Gastrocnemius medialis (tissue), 4 donors: ENCODE results near the gene MED9. TPM values are rescaled to one million over a fixed set of nuclear protein-coding genes. Genes with fewer than 3 reads are reported as not detected.

Source experiments
- ATAC-seq, 2 donors: fragments of 150-250 bp; one replicate each; pipeline ENCODE4 v1.9.1; 2016
- DNase-seq, 2 donors: peaks; one replicate each; pipeline ENCODE4 v3.0.0-alpha.2; 2019
- H3K27ac ChIP-seq, 4 donors: fragments of 200-600 bp; sonication (generic); 1 replicate in 1 of 4; 2 replicates in 3 of 4; pipeline ENCODE4 v1.5.1; 2016 to 2018; ENCODE audit warnings: mild to moderate bottlenecking in 2 of 4, moderate library complexity in 1 of 4
- H3K27me3 ChIP-seq, 3 donors: fragments of 200-600 bp; sonication (generic) in 2 of 3; 1 replicate in 1 of 3; 2 replicates in 2 of 3; pipeline versions ENCODE4 v1.5.1 to v1.6.0; 2016 to 2019; ENCODE audit warnings: mild to moderate bottlenecking in 1 of 3, moderate library complexity in 1 of 3
- H3K36me3 ChIP-seq, 2 donors: fragments of 200-600 bp; sonication (generic) in 1 of 2; one replicate each; pipeline ENCODE4 v1.5.1; 2017 to 2018
- H3K4me1 ChIP-seq, 2 donors: fragments of 200-600 bp; sonication (generic) in 1 of 2; one replicate each; pipeline ENCODE4 v1.5.1; 2016 to 2017; ENCODE audit warnings: mild to moderate bottlenecking in 2 of 2
- H3K4me3 ChIP-seq, 4 donors: fragments of 200-600 bp; sonication (generic) in 3 of 4; 1 replicate in 1 of 4; 2 replicates in 3 of 4; pipeline ENCODE4 v1.5.1; 2016 to 2019; ENCODE audit warnings: mild to moderate bottlenecking in 2 of 4
- H3K9me3 ChIP-seq, 3 donors: fragments of 200-600 bp; sonication (generic) in 2 of 3; 1 replicate in 1 of 3; 2 replicates in 2 of 3; pipeline ENCODE4 v1.5.1; 2016 to 2019
- CTCF ChIP-seq, 5 experiments: fragments of 450-650 bp in 3 of 5; fragments of 200-600 bp in 2 of 5; sonication (generic) in 2 of 5; IDR thresholded peaks in 4 of 5; conservative IDR thresholded peaks in 1 of 5; 1 replicate in 4 of 5; 2 replicates in 1 of 5; pipeline ENCODE4 v1.5.1; 2016 to 2019; ENCODE audit warnings: antibody characterized with exemption in 5 of 5, mild to moderate bottlenecking in 3 of 5, moderate library complexity in 3 of 5
- POLR2A ChIP-seq, 2 donors: fragments of 450-650 bp; IDR thresholded peaks; one replicate each; pipeline ENCODE4 v1.6.1; 2017; ENCODE audit warnings: antibody characterized with exemption in 2 of 2, mild to moderate bottlenecking in 2 of 2, moderate library complexity in 2 of 2
- in situ Hi-C, 4 donors: fragments of 200-750 bp; cut with MboI; loops; one replicate each; pipeline versions ENCODE4 v1.15.0 to v1.8.0; 2017; ENCODE audit warnings: low sequenced_read_pairs in 4 of 4
- intact Hi-C: fragments of 100-400 bp; cut with DNase I; formaldehyde crosslinking; loops from one replicate; pipeline ENCODE4 v1.15.1; 2023; ENCODE audit warnings: low total_unique reads
- total RNA-seq, 4 donors: library from RNA; depleted of rRNA; stranded (reverse); fragments of >200 nt; gene quantifications; one replicate each; pipeline versions ENCODE4 v1.1.0 to v1.2.3, GENCODE V29; 2016

Gene MED9
- total RNA-seq, 4 donors from 2014 or later = 20.4 to 33.7 (median 27.7) TPM

GRCh38 chr17:17525956-17526355 is 49.2 kb downstream of the MED9 start:
- Histone ChIP-seq H3K36me3 (no peaks in the 10 kb centered on the region), H3K9me3 (no peaks in the 10 kb centered on the region), H3K4me1 (peaks cover 24 to 38% of the 10 kb centered on the region in 2 donors), H3K4me3 (peak overlapping the region in 1 of 4 donors; percentile 33), H3K27ac (peak overlapping the region; percentile 86 to 97 (median 92)), H3K27me3 (no peaks in the 10 kb centered on the region)
- TF ChIP-seq POLR2A (IDR thresholded peaks at IDR 0.05) (no peak), CTCF (IDR thresholded peaks at IDR 0.05 in 4 of 5, conservative IDR thresholded peaks at IDR 0.05 in 1 of 5) (no peak)
- intact Hi-C loops = loop anchor here (1.0 kb wide), 1 partner anchor 29 kb away; no protein-coding TSS in a partner anchor
- ATAC-seq = peak; percentile 44 to 76
- DNase-seq = peak; percentile 64 to 83
- in situ Hi-C loops = no loop called here

GRCh38 chr17:17526369-17526768 is 49.6 kb downstream of the MED9 start:
- H3K27me3 ChIP-seq = no peaks in the 10 kb centered on the region
- peak overlapping the region; percentile 86 to 97 (median 92) for H3K27ac ChIP-seq
- TF ChIP-seq POLR2A (IDR thresholded peaks at IDR 0.05) = peak; percentile 12 to 49
- peak in 1 of 5 experiments; percentile 16 for TF ChIP-seq CTCF (IDR thresholded peaks at IDR 0.05 in 4 of 5, conservative IDR thresholded peaks at IDR 0.05 in 1 of 5)
- ATAC-seq (peak; percentile 70 to 83), DNase-seq (peak; percentile 94 to 96)
- intact Hi-C loops = loop anchor here (1.0 kb wide), 1 partner anchor 29 kb away; no protein-coding TSS in a partner anchor
- H3K4me3 ChIP-seq = peak overlapping the region in 1 of 4 donors; percentile 33
- H3K36me3 ChIP-seq = no peaks in the 10 kb centered on the region
- no peaks in the 10 kb centered on the region for H3K9me3 ChIP-seq
- in situ Hi-C loops = no loop called here
- H3K4me1 ChIP-seq = peaks cover 24 to 38% of the 10 kb centered on the region in 2 donors

GRCh38 chr17:17527534-17527933 is 50.7 kb downstream of the MED9 start:
- DNase-seq (peak; percentile 60 to 68), ATAC-seq (peak; percentile 41 to 42)
- in situ Hi-C loops (no loop called here), intact Hi-C loops (loop anchor here (1.0 kb wide), 1 partner anchor 40 kb away; no protein-coding TSS in a partner anchor)
- TF ChIP-seq CTCF (IDR thresholded peaks at IDR 0.05 in 4 of 5, conservative IDR thresholded peaks at IDR 0.05 in 1 of 5) (no peak), POLR2A (IDR thresholded peaks at IDR 0.05) (peak; percentile 19 to 39)
- Histone ChIP-seq H3K4me1 (peaks cover 24 to 38% of the 10 kb centered on the region in 2 donors), H3K27me3 (no peaks in the 10 kb centered on the region), H3K36me3 (no peaks in the 10 kb centered on the region), H3K4me3 (peak overlapping the region in 1 of 4 donors; percentile 2), H3K9me3 (no peaks in the 10 kb centered on the region), H3K27ac (peak overlapping the region; percentile 86 to 97 (median 92))

- no peak overlapping the region for H3K4me3 ChIP-seq
- no peak for DNase-seq
- H3K9me3 ChIP-seq = no peaks in the 10 kb centered on the region
- H3K36me3 ChIP-seq = no peaks in the 10 kb centered on the region
- ATAC-seq = no peak
- no peak for TF ChIP-seq CTCF (IDR thresholded peaks at IDR 0.05 in 4 of 5, conservative IDR thresholded peaks at IDR 0.05 in 1 of 5)
- TF ChIP-seq POLR2A (IDR thresholded peaks at IDR 0.05) = no peak
- no peaks in the 10 kb centered on the region for H3K27me3 ChIP-seq
- H3K27ac ChIP-seq = peak overlapping the region; percentile 86 to 97 (median 92)
- intact Hi-C loops = loop anchor here (1.0 kb wide), 1 partner anchor 39 kb away; no protein-coding TSS in a partner anchor
- in situ Hi-C loops = no loop called here
- peaks cover 24 to 38% of the 10 kb centered on the region in 2 donors for H3K4me1 ChIP-seq
Measured at GRCh38 chr17:17527956-17528500, 51.2 kb downstream of the MED9 start.
